ENCODE results near the gene FNDC3B.

FNDC3B gene

DNA sequence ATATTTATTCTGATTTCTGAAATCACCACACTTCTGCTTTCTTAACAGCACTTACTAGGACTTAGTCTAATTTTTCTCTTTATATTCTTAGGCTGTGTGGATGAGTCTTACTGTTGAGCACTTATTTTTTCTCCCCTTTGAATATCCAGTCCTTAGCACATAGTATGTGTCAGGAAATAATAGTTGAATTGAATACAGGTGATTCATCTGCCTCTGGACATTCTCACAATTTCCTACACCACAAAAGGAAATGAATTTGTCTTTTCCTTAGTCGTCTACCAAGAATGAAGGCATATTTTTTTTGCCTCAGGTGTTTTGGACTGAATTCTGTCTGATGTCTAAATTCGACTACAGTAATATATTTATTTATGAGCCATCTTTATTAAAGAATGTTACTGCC, 204.6 kb downstream of the FNDC3B start:
- CTCF ChIA-PET: interaction anchor here (0.7 kb wide), 1 partner anchor 38 kb away, joined by 3 read pairs; no protein-coding TSS in a partner anchor
- Histone ChIP-seq H3K9me3 (ENCODE audit: control insufficient read depth, insufficient read depth, low read depth, low read length) (no peaks in the 10 kb centered on the region), H3K4me1 (ENCODE audit: control insufficient read depth, insufficient read depth, low read length) (no peaks in the 10 kb centered on the region), H3K27ac (ENCODE audit: extremely low read depth, low read depth, low read length) (no peak overlapping the region), H3K4me3 (ENCODE audit: low read depth, low read length) (no peak overlapping the region), H3K36me3 (ENCODE audit: control insufficient read depth in 2 of 2, insufficient read depth in 1 of 2, low read length in 2 of 2) (peaks cover 0 to 12% of the 10 kb centered on the region in 2 experiments; a peak in 1 of 3 replicates)
- TF ChIP-seq ZNF585B (tag by site-specific recombination; IDR thresholded peaks at IDR 0.05) (no peak), HOXC10 (CRISPR knock-in tag; IDR thresholded peaks at IDR 0.05) (no peak)
- TF ChIP-seq, protein P1, sequence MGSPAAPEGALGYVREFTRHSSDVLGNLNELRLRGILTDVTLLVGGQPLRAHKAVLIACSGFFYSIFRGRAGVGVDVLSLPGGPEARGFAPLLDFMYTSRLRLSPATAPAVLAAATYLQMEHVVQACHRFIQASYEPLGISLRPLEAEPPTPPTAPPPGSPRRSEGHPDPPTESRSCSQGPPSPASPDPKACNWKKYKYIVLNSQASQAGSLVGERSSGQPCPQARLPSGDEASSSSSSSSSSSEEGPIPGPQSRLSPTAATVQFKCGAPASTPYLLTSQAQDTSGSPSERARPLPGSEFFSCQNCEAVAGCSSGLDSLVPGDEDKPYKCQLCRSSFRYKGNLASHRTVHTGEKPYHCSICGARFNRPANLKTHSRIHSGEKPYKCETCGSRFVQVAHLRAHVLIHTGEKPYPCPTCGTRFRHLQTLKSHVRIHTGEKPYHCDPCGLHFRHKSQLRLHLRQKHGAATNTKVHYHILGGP (tag by site-specific recombination; IDR thresholded peaks at IDR 0.05): no peak
- TF ChIP-seq, protein P2, sequence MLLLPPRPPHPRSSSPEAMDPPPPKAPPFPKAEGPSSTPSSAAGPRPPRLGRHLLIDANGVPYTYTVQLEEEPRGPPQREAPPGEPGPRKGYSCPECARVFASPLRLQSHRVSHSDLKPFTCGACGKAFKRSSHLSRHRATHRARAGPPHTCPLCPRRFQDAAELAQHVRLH (tag by site-specific recombination; IDR thresholded peaks at IDR 0.05): no peak
- POLR2A ChIA-PET: no interaction called here

DNA sequence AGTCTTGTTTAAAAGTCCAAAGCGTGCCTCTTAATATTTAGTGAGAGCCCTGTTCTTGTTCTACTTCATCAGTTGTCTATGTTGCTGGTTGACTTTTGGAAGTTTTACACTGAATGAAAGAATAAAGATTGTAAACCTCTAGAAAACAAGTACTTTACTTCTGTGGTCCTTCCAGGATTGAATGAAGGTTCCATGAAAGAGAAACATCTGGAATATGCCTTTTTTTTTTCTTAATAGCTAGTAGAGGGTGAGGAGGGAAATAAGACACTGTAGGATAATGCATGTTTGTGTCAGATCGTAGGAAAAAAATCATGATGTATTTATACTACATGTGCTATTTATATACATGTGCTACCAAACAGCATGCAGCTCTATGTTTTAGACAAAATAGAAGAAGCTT, 205.9 kb downstream of the FNDC3B start:
- Histone ChIP-seq H3K4me3 (ENCODE audit: low read depth, low read length) (no peak overlapping the region), H3K36me3 (ENCODE audit: control insufficient read depth in 2 of 2, insufficient read depth in 1 of 2, low read length in 2 of 2) (peaks cover 0 to 12% of the 10 kb centered on the region in 2 experiments; a peak in 1 of 3 replicates), H3K4me1 (ENCODE audit: control insufficient read depth, insufficient read depth, low read length) (no peaks in the 10 kb centered on the region), H3K27ac (ENCODE audit: extremely low read depth, low read depth, low read length) (no peak overlapping the region), H3K9me3 (ENCODE audit: control insufficient read depth, insufficient read depth, low read depth, low read length) (no peaks in the 10 kb centered on the region)
- CTCF ChIA-PET: no interaction called here
- no peak for TF ChIP-seq ZBTB7A (tag by site-specific recombination; IDR thresholded peaks at IDR 0.05; ENCODE audit: low read depth)
- TF ChIP-seq MZF1 (tag by site-specific recombination; IDR thresholded peaks at IDR 0.05; ENCODE audit: borderline replicate concordance): no peak
- TF ChIP-seq, protein P3, sequence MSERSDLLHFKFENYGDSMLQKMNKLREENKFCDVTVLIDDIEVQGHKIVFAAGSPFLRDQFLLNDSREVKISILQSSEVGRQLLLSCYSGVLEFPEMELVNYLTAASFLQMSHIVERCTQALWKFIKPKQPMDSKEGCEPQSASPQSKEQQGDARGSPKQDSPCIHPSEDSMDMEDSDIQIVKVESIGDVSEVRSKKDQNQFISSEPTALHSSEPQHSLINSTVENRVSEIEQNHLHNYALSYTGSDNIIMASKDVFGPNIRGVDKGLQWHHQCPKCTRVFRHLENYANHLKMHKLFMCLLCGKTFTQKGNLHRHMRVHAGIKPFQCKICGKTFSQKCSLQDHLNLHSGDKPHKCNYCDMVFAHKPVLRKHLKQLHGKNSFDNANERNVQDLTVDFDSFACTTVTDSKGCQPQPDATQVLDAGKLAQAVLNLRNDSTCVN (tag by site-specific recombination; optimal IDR thresholded peaks at IDR 0.05): no peak
- TF ChIP-seq ZNF549 (tag by site-specific recombination; IDR thresholded peaks at IDR 0.05): no peak
- no peak for TF ChIP-seq GLI4 (tag by site-specific recombination; IDR thresholded peaks at IDR 0.05)
- POLR2A ChIA-PET: no interaction called here

DNA sequence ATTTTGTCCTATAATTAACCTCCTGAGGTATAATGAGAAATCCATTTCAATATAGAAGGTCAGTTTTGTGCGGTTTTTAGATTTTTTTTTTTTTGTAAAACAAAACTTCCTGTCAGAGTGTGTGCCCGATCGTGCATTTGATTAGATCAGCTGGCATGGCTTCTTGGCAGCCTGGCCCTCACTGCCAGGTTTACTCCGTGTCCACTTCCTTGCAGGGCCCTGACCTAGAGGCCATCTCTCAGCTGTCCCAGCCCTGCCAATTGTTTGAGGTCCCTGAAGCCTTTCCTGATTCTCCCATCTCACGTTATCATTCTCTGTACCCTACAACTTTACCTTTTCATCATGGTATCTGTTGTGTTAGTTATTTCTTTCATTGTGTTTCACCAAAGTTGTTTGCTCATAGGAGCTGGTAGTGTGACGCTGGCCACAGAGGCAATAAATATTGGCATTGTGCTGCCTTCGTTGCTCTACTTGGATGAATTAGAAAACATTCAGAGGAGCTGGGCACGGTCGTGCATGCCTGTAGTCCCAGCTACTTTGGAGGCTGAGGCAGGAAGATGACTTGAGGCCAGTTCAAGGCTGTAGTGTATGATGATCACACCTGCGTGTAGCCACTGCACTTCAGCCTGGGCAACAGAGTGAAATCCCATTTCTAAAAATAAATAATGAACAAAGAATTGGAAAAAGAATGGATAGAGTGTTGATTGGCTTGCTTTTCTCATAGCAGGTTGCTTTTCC, 206.9 kb downstream of the FNDC3B start:
- POLR2A ChIA-PET: interaction anchor here (0.6 kb wide), 1 partner anchor 23 kb away, joined by 3 read pairs; no protein-coding TSS in a partner anchor
- Histone ChIP-seq H3K36me3 (ENCODE audit: control insufficient read depth in 2 of 2, insufficient read depth in 1 of 2, low read length in 2 of 2) (peaks cover 0 to 14% of the 10 kb centered on the region in 2 experiments; a peak in 1 of 3 replicates), H3K9me3 (ENCODE audit: control insufficient read depth, insufficient read depth, low read depth, low read length) (no peaks in the 10 kb centered on the region), H3K27ac (ENCODE audit: extremely low read depth, low read depth, low read length) (no peak overlapping the region), H3K4me3 (ENCODE audit: low read depth, low read length) (no peak overlapping the region), H3K4me1 (ENCODE audit: control insufficient read depth, insufficient read depth, low read length) (no peaks in the 10 kb centered on the region)
- TF ChIP-seq, protein P4, sequence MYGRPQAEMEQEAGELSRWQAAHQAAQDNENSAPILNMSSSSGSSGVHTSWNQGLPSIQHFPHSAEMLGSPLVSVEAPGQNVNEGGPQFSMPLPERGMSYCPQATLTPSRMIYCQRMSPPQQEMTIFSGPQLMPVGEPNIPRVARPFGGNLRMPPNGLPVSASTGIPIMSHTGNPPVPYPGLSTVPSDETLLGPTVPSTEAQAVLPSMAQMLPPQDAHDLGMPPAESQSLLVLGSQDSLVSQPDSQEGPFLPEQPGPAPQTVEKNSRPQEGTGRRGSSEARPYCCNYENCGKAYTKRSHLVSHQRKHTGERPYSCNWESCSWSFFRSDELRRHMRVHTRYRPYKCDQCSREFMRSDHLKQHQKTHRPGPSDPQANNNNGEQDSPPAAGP (tag by site-specific recombination; IDR thresholded peaks at IDR 0.05): no peak
- no peak for TF ChIP-seq RBAK (tag by site-specific recombination; IDR thresholded peaks at IDR 0.05)
- TF ChIP-seq, protein P5, sequence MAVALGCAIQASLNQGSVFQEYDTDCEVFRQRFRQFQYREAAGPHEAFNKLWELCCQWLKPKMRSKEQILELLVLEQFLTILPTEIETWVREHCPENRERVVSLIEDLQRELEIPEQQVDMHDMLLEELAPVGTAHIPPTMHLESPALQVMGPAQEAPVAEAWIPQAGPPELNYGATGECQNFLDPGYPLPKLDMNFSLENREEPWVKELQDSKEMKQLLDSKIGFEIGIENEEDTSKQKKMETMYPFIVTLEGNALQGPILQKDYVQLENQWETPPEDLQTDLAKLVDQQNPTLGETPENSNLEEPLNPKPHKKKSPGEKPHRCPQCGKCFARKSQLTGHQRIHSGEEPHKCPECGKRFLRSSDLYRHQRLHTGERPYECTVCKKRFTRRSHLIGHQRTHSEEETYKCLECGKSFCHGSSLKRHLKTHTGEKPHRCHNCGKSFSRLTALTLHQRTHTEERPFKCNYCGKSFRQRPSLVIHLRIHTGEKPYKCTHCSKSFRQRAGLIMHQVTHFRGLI (tag by site-specific recombination; IDR thresholded peaks at IDR 0.05): no peak
- TF ChIP-seq, protein P3 (tag by site-specific recombination; optimal IDR thresholded peaks at IDR 0.05): no peak
- TF ChIP-seq ZNF112 (tag by site-specific recombination; IDR thresholded peaks at IDR 0.05): no peak
- no peak for TF ChIP-seq PRDM1 (tag by site-specific recombination; IDR thresholded peaks at IDR 0.05)
- CTCF ChIA-PET: no interaction called here
